ENCODE results near the gene EXOC6B. TPM values are rescaled to one million over a fixed set of nuclear protein-coding genes. Genes with fewer than 3 reads are reported as not detected.
A peak's percentile ranks its signal among the peaks of the same experiment; 100 is the strongest.

EXOC6B gene
- total and polyA plus RNA-seq, 12 donors: 16.3 to 243 (median 144) TPM

DNA sequence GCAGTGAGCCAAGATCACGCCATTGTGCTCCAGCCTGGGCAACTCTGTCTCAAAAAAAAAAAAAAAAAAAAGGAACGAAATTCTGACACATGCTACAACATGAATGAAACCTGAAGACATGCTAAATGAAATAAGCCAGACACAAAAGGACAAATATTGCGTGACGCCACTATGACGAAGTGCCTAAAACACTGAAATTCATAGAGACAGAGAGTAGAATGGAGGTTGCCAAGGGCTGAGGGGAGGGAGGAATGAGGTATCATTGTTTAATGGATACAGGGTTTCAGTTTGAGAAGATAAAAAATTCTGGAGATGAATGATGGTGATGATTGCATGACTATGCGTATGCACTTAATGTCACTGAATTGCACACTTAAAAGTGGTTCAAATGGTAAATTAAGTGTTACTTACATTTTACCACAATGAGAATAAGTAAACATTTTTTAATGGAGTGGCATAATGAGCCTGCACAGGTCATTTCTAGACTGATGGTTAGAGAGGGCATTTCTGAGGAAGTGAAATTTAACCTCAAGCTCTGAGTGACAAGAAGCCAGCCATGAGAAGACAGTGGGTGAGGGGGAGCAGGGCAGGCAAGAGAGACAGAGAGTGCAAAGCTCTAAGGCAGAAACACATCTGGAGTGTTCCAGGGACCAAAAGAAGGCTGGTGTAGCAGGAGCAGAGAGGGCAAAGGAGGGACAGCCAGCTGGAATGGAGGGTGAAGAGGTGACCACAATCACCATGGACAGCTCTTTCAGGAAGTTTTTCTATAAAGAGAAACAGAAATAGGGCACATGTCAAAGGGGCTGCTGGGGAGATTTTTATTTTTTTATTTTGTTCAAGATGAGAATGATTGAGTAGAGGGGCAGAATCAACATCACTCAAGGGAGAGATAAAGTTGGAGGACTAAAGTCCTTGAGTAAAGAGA lies 20.6 kb upstream of the EXOC6B start:
- TF ChIP-seq, protein P1, sequence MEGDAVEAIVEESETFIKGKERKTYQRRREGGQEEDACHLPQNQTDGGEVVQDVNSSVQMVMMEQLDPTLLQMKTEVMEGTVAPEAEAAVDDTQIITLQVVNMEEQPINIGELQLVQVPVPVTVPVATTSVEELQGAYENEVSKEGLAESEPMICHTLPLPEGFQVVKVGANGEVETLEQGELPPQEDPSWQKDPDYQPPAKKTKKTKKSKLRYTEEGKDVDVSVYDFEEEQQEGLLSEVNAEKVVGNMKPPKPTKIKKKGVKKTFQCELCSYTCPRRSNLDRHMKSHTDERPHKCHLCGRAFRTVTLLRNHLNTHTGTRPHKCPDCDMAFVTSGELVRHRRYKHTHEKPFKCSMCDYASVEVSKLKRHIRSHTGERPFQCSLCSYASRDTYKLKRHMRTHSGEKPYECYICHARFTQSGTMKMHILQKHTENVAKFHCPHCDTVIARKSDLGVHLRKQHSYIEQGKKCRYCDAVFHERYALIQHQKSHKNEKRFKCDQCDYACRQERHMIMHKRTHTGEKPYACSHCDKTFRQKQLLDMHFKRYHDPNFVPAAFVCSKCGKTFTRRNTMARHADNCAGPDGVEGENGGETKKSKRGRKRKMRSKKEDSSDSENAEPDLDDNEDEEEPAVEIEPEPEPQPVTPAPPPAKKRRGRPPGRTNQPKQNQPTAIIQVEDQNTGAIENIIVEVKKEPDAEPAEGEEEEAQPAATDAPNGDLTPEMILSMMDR (IDR thresholded peaks at IDR 0.05): no peak
- Histone ChIP-seq H3K9me3 (no peaks in the 10 kb centered on the region), H3K27ac (no peak overlapping the region), H3K4me3 (no peak overlapping the region), H3K4me1 (no peaks in the 10 kb centered on the region), H3K27me3 (peaks cover 0 to 2% (median 0%) of the 10 kb centered on the region in 7 donors), H3K36me3 (no peaks in the 10 kb centered on the region)
- DNase-seq: no peak
- WGBS, 2 donors: 85% methylated on average over 6 of the region's 6 CpGs
- intact Hi-C loops (cut with DNase I): no loop called here
- no peak for ATAC-seq

DNA sequence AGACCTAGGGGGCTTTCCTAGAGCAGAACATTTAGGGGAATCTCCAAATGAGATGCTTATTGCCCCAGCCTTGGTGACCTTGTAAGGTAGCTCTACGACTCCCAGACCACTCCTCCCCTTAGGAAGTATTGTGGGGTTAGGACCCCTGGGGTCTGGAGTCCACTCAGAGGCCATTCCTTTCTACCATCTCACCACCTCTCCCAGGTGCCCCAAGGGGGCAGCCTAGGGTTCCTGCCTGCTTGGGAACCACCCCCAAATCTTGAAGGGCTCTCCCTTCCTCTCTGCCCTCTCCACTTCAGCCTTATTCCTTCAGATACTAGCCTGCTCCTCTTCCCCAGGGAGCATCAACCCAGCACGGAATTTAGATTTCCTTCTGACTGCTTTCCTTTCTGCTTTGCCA lies 17.5 kb upstream of the EXOC6B start:
- no peak overlapping the region for H3K4me3 ChIP-seq
- no peaks in the 10 kb centered on the region for H3K27me3 ChIP-seq
- DNase-seq (no peak), ATAC-seq (no peak)
- intact Hi-C loops (cut with DNase I): no loop called here
- no peaks in the 10 kb centered on the region for H3K36me3 ChIP-seq
- TF ChIP-seq, protein P1 (IDR thresholded peaks at IDR 0.05): no peak
- no peaks in the 10 kb centered on the region for H3K4me1 ChIP-seq
- WGBS, 2 donors: 63 to 70% methylated on average over 2 of the region's 2 CpGs
- peaks cover 0 to 4% (median 0%) of the 10 kb centered on the region in 11 donors for H3K9me3 ChIP-seq
- H3K27ac ChIP-seq: no peak overlapping the region

DNA sequence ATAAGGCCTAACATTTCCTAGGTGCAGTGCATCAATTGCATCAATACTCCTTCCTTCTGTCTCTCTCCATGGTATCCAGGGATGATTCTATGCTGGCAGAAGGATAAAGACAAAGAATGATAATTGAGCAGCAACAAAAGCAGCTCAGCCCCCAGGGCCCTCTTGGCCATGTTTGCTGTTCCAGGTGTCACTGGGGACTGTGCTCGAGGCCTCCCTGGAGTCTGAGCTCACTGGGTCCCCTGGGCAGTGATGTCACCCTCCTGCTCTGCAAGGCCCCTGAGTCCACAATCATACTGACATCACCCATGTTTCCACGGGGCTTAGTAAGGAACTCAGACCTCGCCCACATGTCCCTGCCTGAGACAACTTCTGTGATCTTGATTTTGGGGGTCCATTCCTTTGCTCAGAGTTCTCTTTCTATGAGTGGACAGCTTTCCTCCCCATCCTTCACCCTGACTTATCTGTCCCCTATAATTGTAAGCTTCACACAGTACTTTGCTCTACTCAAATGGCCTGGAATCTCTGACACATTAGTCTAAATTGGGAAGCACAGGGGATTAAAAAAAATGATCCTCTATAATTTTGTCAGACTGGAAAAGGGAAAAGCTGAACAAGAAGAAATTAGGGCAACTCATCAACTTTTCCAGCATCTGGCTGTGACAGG lies 15.8 kb upstream of the EXOC6B start:
- Histone ChIP-seq H3K27ac (no peak overlapping the region), H3K4me1 (no peaks in the 10 kb centered on the region), H3K27me3 (no peaks in the 10 kb centered on the region), H3K4me3 (no peak overlapping the region), H3K36me3 (no peaks in the 10 kb centered on the region), H3K9me3 (peaks cover 0 to 4% (median 0%) of the 10 kb centered on the region in 11 donors)
- peak in 1 of 8 donors; percentile 53 for ATAC-seq
- no peak for DNase-seq
- intact Hi-C loops (cut with DNase I): no loop called here
- WGBS, 2 donors: 62 to 75% methylated on average over 3 of the region's 3 CpGs
- TF ChIP-seq, protein P1 (IDR thresholded peaks at IDR 0.05): no peak

DNA sequence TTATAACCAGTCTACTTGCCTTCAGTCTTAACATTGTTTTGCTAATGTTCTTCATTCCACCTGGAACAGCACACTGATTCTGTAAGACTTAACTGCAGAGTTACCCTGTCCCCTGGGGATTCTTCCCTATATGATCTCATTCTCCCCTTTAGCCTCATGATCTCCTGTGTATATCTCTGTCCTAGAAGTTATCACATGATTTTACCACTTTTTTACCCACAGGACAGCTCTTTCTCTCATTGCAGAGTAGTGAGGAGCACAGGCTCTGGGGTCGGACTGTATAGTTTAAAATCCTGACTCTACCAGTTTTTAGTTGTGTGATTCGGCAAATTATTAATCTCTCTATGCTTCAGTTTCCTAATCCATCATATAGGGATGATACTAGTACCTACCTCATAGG lies 14.2 kb upstream of the EXOC6B start:
- H3K36me3 ChIP-seq: no peaks in the 10 kb centered on the region
- H3K27ac ChIP-seq: no peak overlapping the region
- TF ChIP-seq, protein P1 (IDR thresholded peaks at IDR 0.05): no peak
- DNase-seq: no peak
- intact Hi-C loops (cut with DNase I): no loop called here
- H3K9me3 ChIP-seq: peaks cover 0 to 4% (median 0%) of the 10 kb centered on the region in 11 donors
- 96 to 97% methylated on average over 2 of the region's 2 CpGs for WGBS, 2 donors
- no peaks in the 10 kb centered on the region for H3K27me3 ChIP-seq
- H3K4me3 ChIP-seq: no peak overlapping the region
- ATAC-seq: no peak
- no peaks in the 10 kb centered on the region for H3K4me1 ChIP-seq

Data from heart right ventricle (tissue), 16 donors.